Colonic mucosa (tissue), 4 donors: Measurements from ENCODE around the gene ADGRB2. TPM values are rescaled to one million over a fixed set of nuclear protein-coding genes. Genes with fewer than 3 reads are reported as not detected.

ENCODE experiments used
- DNase-seq: peaks from one replicate; pipeline ENCODE4 v3.0.0-alpha.2; 2020
- H3K27ac ChIP-seq: fragments of 200-600 bp; one replicate; pipeline ENCODE4 v1.8.0; 2021
- H3K27me3 ChIP-seq: fragments of 200-600 bp; one replicate; pipeline ENCODE4 v1.8.0; 2021
- H3K36me3 ChIP-seq: fragments of 200-600 bp; one replicate; pipeline ENCODE4 v1.8.0; 2021
- H3K4me1 ChIP-seq: fragments of 200-600 bp; one replicate; pipeline ENCODE4 v1.8.0; 2021; ENCODE audit warnings: mild to moderate bottlenecking
- H3K4me3 ChIP-seq: fragments of 200-600 bp; one replicate; pipeline ENCODE4 v1.8.0; 2021
- H3K9ac ChIP-seq, 2 donors: one replicate each; pipeline ENCODE4 v1.7.0; 2013; ENCODE audit warnings: control low read depth in 2 of 2, low read depth in 2 of 2, low read length in 2 of 2
- H3K9me3 ChIP-seq: fragments of 200-600 bp; one replicate; pipeline ENCODE4 v1.8.0; 2021
- CTCF ChIP-seq: fragments of 200-600 bp; IDR thresholded peaks from one replicate; pipeline ENCODE4 v1.8.0; 2022; ENCODE audit warnings: antibody characterized with exemption, mild to moderate bottlenecking
- intact Hi-C: fragments of 100-400 bp; cut with DNase I; formaldehyde crosslinking; loops from one replicate; pipeline ENCODE4 v1.14.1; 2022
- total RNA-seq, 2 donors: library from RNA; stranded (reverse); fragmentation: NEBNext Ultra II Directional in 1 of 2; extraction: Animal tissue kit (Norgen Biotek cat#: 25700) in 1 of 2; gene quantifications; one replicate each; pipeline ENCODE4 v1.2.1, GENCODE V29; 2021
- donor health status: healthy.
- donor health status: DM: no; HTN: no; CAD: no.
- donor health status: DM: no; HTN: no; CAD: no.

The ADGRB2 gene
- total RNA-seq, 2 donors from 2014 or later = 0.59 to 1.6 TPM

- H3K27me3 ChIP-seq = peaks cover 38% of the 10 kb centered on the region
- H3K27ac ChIP-seq = no peak overlapping the region
- no peaks in the 10 kb centered on the region for H3K9me3 ChIP-seq
- intact Hi-C loops = no loop called here
- no peak for DNase-seq
- no peak for TF ChIP-seq CTCF
- no peak overlapping the region for H3K9ac ChIP-seq
- H3K36me3 ChIP-seq = no peaks in the 10 kb centered on the region
- H3K4me1 ChIP-seq = peaks cover 7% of the 10 kb centered on the region
- H3K4me3 ChIP-seq = no peak overlapping the region
These were observed 2.3 kb downstream of the ADGRB2 start for GRCh38 chr1:31761883-31762282.

- DNase-seq = peak; percentile 50
- intact Hi-C loops = no loop called here
- H3K27me3 ChIP-seq = peaks cover 38% of the 10 kb centered on the region
- H3K36me3 ChIP-seq = no peaks in the 10 kb centered on the region
- H3K9ac ChIP-seq = peak overlapping the region; percentile 26 to 47
- no peak for TF ChIP-seq CTCF
- H3K9me3 ChIP-seq = no peaks in the 10 kb centered on the region
- H3K27ac ChIP-seq = no peak overlapping the region
- peak overlapping the region; percentile 38 for H3K4me3 ChIP-seq
- H3K4me1 ChIP-seq = peaks cover 7% of the 10 kb centered on the region
These were observed 3.4 kb downstream of the ADGRB2 start for GRCh38 chr1:31760471-31761470.

GRCh38 chr1:31759298-31760023 lies 4.7 kb downstream of the ADGRB2 start:
- Histone ChIP-seq H3K4me3 (no peak overlapping the region), H3K36me3 (no peaks in the 10 kb centered on the region), H3K9me3 (no peaks in the 10 kb centered on the region), H3K27ac (no peak overlapping the region), H3K4me1 (peaks cover 4% of the 10 kb centered on the region), H3K9ac (peak overlapping the region in 1 of 2 donors; percentile 1), H3K27me3 (peaks cover 27% of the 10 kb centered on the region)
- DNase-seq = no peak
- intact Hi-C loops = no loop called here
- TF ChIP-seq CTCF = no peak

GRCh38 chr1:31758823-31759222 lies 5.3 kb downstream of the ADGRB2 start:
- DNase-seq = no peak
- no peak for TF ChIP-seq CTCF
- Histone ChIP-seq H3K27ac (no peak overlapping the region), H3K4me3 (no peak overlapping the region), H3K9ac (no peak overlapping the region), H3K27me3 (peaks cover 26% of the 10 kb centered on the region), H3K36me3 (no peaks in the 10 kb centered on the region), H3K4me1 (peaks cover 2% of the 10 kb centered on the region), H3K9me3 (no peaks in the 10 kb centered on the region)
- intact Hi-C loops = no loop called here

- no peak overlapping the region for H3K27ac ChIP-seq
- no peaks in the 10 kb centered on the region for H3K36me3 ChIP-seq
- DNase-seq = no peak
- peaks cover 2% of the 10 kb centered on the region for H3K4me1 ChIP-seq
- TF ChIP-seq CTCF = no peak
- H3K27me3 ChIP-seq = peaks cover 25% of the 10 kb centered on the region
- no peak overlapping the region for H3K9ac ChIP-seq
- no peaks in the 10 kb centered on the region for H3K9me3 ChIP-seq
- intact Hi-C loops = no loop called here
- no peak overlapping the region for H3K4me3 ChIP-seq
These were observed 6.2 kb downstream of the ADGRB2 start for GRCh38 chr1:31757989-31758388.
